Fibroblast of lung (primary cell): ENCODE results near the gene USP6. TPM values are rescaled to one million over a fixed set of nuclear protein-coding genes. Genes with fewer than 3 reads are reported as not detected.
"Not testable (repeated sequence)": the region's sequence is repeated elsewhere in the genome, so short reads cannot be mapped to it uniquely, and the experiment has no call there.

Experiments used
- DNase-seq, 2 donors: peaks; one replicate each; pipeline versions ENCODE4 v3.0.0 to v3.0.0-alpha.2; 2010; ENCODE audit warnings: low read depth in 2 of 2
- H2AFZ ChIP-seq: 2 replicates; pipeline ENCODE4 v1.5.1; 2012; ENCODE audit warnings: low read length, control low read depth, inconsistent platforms
- H3K27ac ChIP-seq: 2 replicates; pipeline ENCODE4 v1.5.1; 2011; ENCODE audit warnings: low read length, control low read depth; ENCODE audit not compliant: insufficient read depth
- H3K27me3 ChIP-seq: 2 replicates; pipeline ENCODE4 v1.5.1; 2011; ENCODE audit warnings: mild to moderate bottlenecking, low read length; ENCODE audit not compliant: control insufficient read depth, insufficient read depth
- H3K36me3 ChIP-seq: 2 replicates; pipeline ENCODE4 v1.5.1; 2011; ENCODE audit warnings: low read length; ENCODE audit not compliant: control insufficient read depth, insufficient read depth
- H3K4me1 ChIP-seq: 2 replicates; pipeline ENCODE4 v1.5.1; 2011; ENCODE audit warnings: low read length; ENCODE audit not compliant: control insufficient read depth, insufficient read depth; ENCODE audit errors: extremely low read depth
- H3K4me2 ChIP-seq: 2 replicates; pipeline ENCODE4 v1.5.1; 2011; ENCODE audit warnings: low read length, control low read depth; ENCODE audit not compliant: insufficient read depth; ENCODE audit errors: extremely low read depth
- H3K4me3 ChIP-seq, 4 experiments: fragments of 200-600 bp in 1 of 4; sonication (generic) in 1 of 4; replicated peaks in 1 of 4; 2 replicates each; pipeline ENCODE4 v1.5.1; 2011 to 2016; ENCODE audit warnings: low read length in 4 of 4, low read depth in 3 of 4, mild to moderate bottlenecking in 3 of 4, control low read depth in 2 of 4, inconsistent platforms in 1 of 4, mixed read lengths in 1 of 4; ENCODE audit not compliant: insufficient read depth in 1 of 4; ENCODE audit errors: control extremely low read depth in 1 of 4
- H3K79me2 ChIP-seq: 2 replicates; pipeline ENCODE4 v1.5.1; 2012; ENCODE audit warnings: mild to moderate bottlenecking, low read length, inconsistent platforms; ENCODE audit not compliant: control insufficient read depth, insufficient read depth
- H3K9ac ChIP-seq: 2 replicates; pipeline ENCODE4 v1.5.1; 2011; ENCODE audit warnings: mild to moderate bottlenecking, low read length, control low read depth; ENCODE audit not compliant: insufficient read depth
- H3K9me3 ChIP-seq: 2 replicates; pipeline ENCODE4 v1.5.1; 2012; ENCODE audit warnings: low read depth, low read length; ENCODE audit not compliant: control insufficient read depth, insufficient read depth
- H4K20me1 ChIP-seq: 2 replicates; pipeline ENCODE4 v1.5.1; 2011; ENCODE audit warnings: low read length; ENCODE audit not compliant: control insufficient read depth, insufficient read depth; ENCODE audit errors: extremely low read depth
- EZH2 ChIP-seq: IDR thresholded peaks from 2 replicates; pipeline ENCODE4 v1.5.1; 2012; ENCODE audit warnings: low read length, control low read depth, mild to moderate bottlenecking; ENCODE audit errors: missing control alignments
- polyA plus RNA-seq, 2 donors: library from polyadenylated mRNA; depleted of rRNA in 1 of 2; stranded (reverse) in 1 of 2; unstranded in 1 of 2; fragments of >200 nt; gene quantifications; 2 replicates each; pipeline ENCODE4 v1.2.1, GENCODE V29; 2011 to 2012; ENCODE audit warnings: missing spikeins in 1 of 2
- total RNA-seq: library from RNA; depleted of rRNA; stranded (reverse); fragments of >200 nt; gene quantifications from 2 replicates; pipeline ENCODE4 v1.2.1, GENCODE V29; 2014
- TF ChIP-seq, protein P1 (sequence below), 2 donors: IDR thresholded peaks in 1 of 2; conservative IDR thresholded peaks in 1 of 2; 1 replicate in 1 of 2; 2 replicates in 1 of 2; pipeline ENCODE4 v1.5.1; 2011 to 2012; ENCODE audit warnings: low read length in 2 of 2, control low read depth in 1 of 2, inconsistent platforms in 1 of 2, low read depth in 1 of 2, mild to moderate bottlenecking in 1 of 2

Gene USP6
- total and polyA plus RNA-seq, 2 donors (not counting 1 experiment from before 2014, with no cell fraction given): 0.01 TPM; not detected in 1

DNA sequence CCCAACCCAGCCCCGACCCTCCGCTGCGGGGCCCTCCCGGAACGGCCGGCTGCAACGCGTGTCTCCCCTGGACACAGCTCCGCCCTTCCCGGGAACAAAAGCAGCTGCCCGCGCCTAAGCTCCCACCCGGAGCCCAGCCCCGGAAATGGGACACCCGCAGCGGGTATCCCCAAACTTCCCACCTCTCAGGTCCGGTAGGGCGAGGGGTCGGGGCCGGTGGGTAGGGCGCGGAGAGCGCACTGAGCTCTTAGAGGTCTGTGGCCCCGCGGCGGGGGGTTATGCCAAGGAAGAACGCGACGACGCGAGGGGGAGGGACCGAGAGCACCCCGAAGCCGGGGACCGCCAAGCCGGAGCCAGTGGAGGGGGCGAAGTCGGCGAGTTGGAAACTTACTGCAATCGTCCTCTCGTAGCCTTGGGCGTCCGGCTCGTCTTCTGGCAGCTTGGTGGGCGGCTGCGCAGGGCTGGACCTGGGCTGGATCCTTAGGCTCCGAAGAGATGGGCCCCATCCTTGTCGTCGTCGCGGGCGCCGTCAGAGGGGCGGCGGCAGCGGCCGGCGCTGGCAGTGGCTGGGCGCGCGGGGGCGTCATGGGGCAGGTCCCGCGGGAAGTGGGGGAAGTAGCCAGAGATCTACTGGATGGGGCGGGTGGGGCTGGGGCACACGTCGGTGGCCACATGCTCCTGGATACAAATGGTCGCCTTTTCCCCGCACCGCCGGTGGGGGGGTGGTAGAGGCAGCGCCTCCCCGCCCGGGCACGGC lies 6.9 kb downstream of the USP6 start:
- H3K4me3 ChIP-seq: peak overlapping the region; percentile 12 to 52 (median 37)
- H3K9me3 ChIP-seq: no peaks in the 10 kb centered on the region
- no peak overlapping the region for H3K9ac ChIP-seq
- no peak overlapping the region for H2AFZ ChIP-seq
- TF ChIP-seq EZH2: peak; percentile 58
- TF ChIP-seq, protein P1, sequence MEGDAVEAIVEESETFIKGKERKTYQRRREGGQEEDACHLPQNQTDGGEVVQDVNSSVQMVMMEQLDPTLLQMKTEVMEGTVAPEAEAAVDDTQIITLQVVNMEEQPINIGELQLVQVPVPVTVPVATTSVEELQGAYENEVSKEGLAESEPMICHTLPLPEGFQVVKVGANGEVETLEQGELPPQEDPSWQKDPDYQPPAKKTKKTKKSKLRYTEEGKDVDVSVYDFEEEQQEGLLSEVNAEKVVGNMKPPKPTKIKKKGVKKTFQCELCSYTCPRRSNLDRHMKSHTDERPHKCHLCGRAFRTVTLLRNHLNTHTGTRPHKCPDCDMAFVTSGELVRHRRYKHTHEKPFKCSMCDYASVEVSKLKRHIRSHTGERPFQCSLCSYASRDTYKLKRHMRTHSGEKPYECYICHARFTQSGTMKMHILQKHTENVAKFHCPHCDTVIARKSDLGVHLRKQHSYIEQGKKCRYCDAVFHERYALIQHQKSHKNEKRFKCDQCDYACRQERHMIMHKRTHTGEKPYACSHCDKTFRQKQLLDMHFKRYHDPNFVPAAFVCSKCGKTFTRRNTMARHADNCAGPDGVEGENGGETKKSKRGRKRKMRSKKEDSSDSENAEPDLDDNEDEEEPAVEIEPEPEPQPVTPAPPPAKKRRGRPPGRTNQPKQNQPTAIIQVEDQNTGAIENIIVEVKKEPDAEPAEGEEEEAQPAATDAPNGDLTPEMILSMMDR (conservative IDR thresholded peaks at IDR 0.05 in 1 of 2, IDR thresholded peaks at IDR 0.05 in 1 of 2; ENCODE audit: low read depth in 1 of 2, low read length in 2 of 2): no peak
- peak in 1 of 2 donors; percentile 2 for DNase-seq
- no peaks in the 10 kb centered on the region for H3K36me3 ChIP-seq
- no peak overlapping the region for H3K27ac ChIP-seq
- peaks cover 16% of the 10 kb centered on the region for H3K27me3 ChIP-seq
- peak overlapping the region; percentile 40 for H3K4me2 ChIP-seq
- H4K20me1 ChIP-seq: no peaks in the 10 kb centered on the region
- no peaks in the 10 kb centered on the region for H3K4me1 ChIP-seq
- H3K79me2 ChIP-seq: no peaks in the 10 kb centered on the region

DNA sequence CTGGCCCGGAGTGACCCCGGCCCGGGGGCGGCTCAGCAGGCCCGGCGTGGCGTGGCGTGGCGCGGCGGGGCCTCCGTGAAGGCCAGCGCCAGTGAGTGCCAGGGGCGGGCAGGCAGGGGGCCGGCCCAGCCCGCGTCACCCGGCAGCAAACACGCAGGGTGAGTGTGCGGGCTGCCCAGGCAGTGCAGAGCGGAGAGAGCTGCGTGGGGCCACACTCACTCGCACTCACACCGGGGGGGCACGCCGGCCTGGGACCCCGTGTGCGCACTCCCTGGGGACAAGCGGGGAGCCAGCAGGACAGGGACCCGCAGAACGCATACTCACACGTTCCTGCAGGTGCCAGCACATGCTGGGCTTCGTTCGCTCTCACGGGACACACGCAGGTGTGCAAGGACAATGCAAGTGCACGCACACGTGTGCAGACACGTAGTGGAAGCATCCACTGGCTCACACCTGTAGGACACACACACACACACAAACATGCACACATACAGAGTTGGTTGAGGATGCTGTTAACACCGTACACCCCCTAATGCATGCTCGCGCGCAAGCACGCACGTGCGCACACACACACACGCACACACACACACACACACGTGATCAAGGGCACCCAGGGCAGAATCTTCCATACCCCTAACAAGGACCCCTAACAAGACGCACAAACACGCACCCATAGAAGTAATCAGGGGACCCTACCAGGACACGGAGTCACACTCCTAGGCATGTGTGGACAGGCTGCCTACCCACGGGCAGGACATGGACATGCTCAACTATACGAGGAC lies 7.7 kb downstream of the USP6 start:
- no peak overlapping the region for H2AFZ ChIP-seq
- DNase-seq: no peak
- TF ChIP-seq, protein P1 (conservative IDR thresholded peaks at IDR 0.05 in 1 of 2, IDR thresholded peaks at IDR 0.05 in 1 of 2; ENCODE audit: low read depth in 1 of 2, low read length in 2 of 2): no peak
- peak; percentile 46 for TF ChIP-seq EZH2

DNA sequence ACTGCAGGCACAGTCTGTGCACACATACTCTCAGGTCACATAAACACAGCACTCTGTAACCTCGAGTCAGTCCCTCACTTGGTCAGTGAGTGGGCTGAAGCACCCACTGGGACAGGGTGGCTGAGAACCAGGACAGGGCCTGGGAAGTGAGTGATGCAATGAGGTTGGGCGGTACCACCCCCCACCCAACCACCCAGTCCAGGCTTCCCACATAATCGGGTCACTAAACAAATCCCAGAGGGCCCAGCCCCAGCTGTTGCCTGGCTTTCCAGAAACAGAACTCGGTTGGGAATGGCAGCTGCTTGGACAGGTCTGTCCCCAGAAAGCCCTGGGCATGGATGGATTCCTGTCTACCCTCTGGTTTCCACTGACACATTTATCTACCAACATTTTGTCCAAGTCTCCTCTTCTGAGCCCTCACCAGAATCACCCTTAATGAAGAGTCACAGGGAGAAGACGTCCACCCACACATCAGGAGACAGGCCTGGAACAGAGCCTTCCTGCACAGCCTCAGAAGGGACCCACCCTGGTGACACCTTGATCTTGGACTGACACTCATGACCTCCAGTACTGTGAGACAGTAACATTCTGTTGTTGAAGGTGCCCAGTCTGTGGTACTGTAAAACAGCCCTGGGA lies 8.4 kb downstream of the USP6 start:
- not testable (repeated sequence) for H3K36me3 ChIP-seq, H2AFZ ChIP-seq, DNase-seq, H4K20me1 ChIP-seq, H3K9me3 ChIP-seq, H3K27ac ChIP-seq, H3K4me3 ChIP-seq, H3K9ac ChIP-seq, H3K79me2 ChIP-seq, H3K4me1 ChIP-seq, H3K4me2 ChIP-seq
- H3K27me3 ChIP-seq: peaks cover 16% of the 10 kb centered on the region

More for the DNA sequence above, 7.7 kb downstream of the USP6 start:
- Histone ChIP-seq H3K4me3 (no peak overlapping the region), H3K79me2 (no peaks in the 10 kb centered on the region), H3K36me3 (no peaks in the 10 kb centered on the region), H3K9me3 (no peaks in the 10 kb centered on the region), H3K9ac (no peak overlapping the region), H3K4me1 (no peaks in the 10 kb centered on the region), H4K20me1 (no peaks in the 10 kb centered on the region), H3K4me2 (no peak overlapping the region), H3K27me3 (peaks cover 16% of the 10 kb centered on the region), H3K27ac (no peak overlapping the region)

DNA sequence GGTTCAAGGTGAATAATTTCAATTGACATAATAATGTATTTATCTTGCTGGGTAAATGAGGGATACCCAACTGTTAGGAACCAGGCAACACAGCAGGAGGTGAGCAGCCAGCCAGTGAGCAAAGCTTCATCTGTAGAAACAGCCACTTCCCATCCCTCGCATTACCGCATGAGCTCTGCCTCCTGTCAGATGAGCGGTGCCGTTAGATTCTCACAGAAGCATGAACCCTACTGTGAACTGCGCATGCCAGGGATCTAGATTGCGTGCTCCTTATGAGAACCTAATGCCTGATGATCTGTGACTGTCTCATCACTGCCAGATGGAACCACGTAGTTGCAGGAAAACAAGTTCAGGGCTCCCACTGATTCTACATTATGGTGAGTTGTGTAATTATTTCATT lies 9.1 kb downstream of the USP6 start:
- not testable (repeated sequence) for H3K9me3 ChIP-seq, DNase-seq, H2AFZ ChIP-seq, H3K4me2 ChIP-seq, H3K9ac ChIP-seq, H3K4me1 ChIP-seq, H3K36me3 ChIP-seq, H4K20me1 ChIP-seq, H3K4me3 ChIP-seq, H3K79me2 ChIP-seq, H3K27ac ChIP-seq
- H3K27me3 ChIP-seq: peaks cover 16% of the 10 kb centered on the region
